GM19035 (cell line): ENCODE results near the gene SORCS2.

Experiments used
- ATAC-seq: cut with Tn5 transposase; IDR thresholded peaks from one replicate; pipeline ENCODE4 v1.9.1; 2021; ENCODE audit not compliant: unreplicated experiment

Gene SORCS2

GRCh38 chr4:7653510-7654369 is 461.4 kb downstream of the SORCS2 start:
- no peak for ATAC-seq

GRCh38 chr4:7654550-7655445 is 462.5 kb downstream of the SORCS2 start:
- no peak for ATAC-seq

- no peak for ATAC-seq
Observed at GRCh38 chr4:7655511-7656243, 463.3 kb downstream of the SORCS2 start.

GRCh38 chr4:7656244-7656800 is 464.0 kb downstream of the SORCS2 start:
- no peak for ATAC-seq

- ATAC-seq: no peak
Observed at GRCh38 chr4:7657545-7658297, 465.4 kb downstream of the SORCS2 start.

- ATAC-seq: no peak
Observed at GRCh38 chr4:7658341-7659204, 466.2 kb downstream of the SORCS2 start.

GRCh38 chr4:7659429-7660175 is 467.3 kb downstream of the SORCS2 start:
- ATAC-seq: no peak

GRCh38 chr4:7660176-7661039 is 468.1 kb downstream of the SORCS2 start:
- ATAC-seq: no peak

- ATAC-seq: no peak
Observed at GRCh38 chr4:7661066-7661748, 468.9 kb downstream of the SORCS2 start.

GRCh38 chr4:7661846-7662506 is 469.6 kb downstream of the SORCS2 start:
- no peak for ATAC-seq

- ATAC-seq: no peak
Observed at GRCh38 chr4:7662507-7662846, 470.1 kb downstream of the SORCS2 start.

GRCh38 chr4:7663075-7663541 is 470.8 kb downstream of the SORCS2 start:
- no peak for ATAC-seq

GRCh38 chr4:7664106-7664505 is 471.8 kb downstream of the SORCS2 start:
- no peak for ATAC-seq

- ATAC-seq: no peak
Observed at GRCh38 chr4:7665321-7665720, 473.0 kb downstream of the SORCS2 start.

- no peak for ATAC-seq
Observed at GRCh38 chr4:7666011-7666410, 473.7 kb downstream of the SORCS2 start.

GRCh38 chr4:7666744-7667143 is 474.4 kb downstream of the SORCS2 start:
- no peak for ATAC-seq
